ENCODE data around the gene OR1L8. TPM values are rescaled to one million over a fixed set of nuclear protein-coding genes. Genes with fewer than 3 reads are reported as not detected.
"Not testable (repeated sequence)": the region's sequence is repeated elsewhere in the genome, so short reads cannot be mapped to it uniquely, and the experiment has no call there.

Gene OR1L8
- total RNA-seq, 2 donors from 2014 or later: not detected

DNA sequence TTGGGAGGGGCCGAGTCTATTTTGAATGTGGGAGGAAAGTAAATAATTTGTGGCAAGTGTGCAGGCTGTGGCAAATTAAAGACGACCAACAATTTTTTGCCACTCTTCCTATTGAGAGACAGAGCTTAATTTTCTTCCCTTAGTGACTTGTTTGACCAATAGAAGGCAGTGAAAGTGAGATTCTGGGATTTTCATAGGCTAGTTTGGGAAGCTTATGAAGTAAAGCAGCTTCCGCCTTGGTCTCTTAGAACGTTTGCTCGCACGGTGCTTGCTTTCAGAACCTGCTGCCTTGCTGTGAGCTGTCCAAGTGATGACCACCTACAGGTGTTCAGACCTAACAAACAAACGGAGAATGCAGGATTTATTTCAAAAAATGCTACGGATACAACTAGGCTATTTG lies 37.0 kb downstream of the OR1L8 start:
- ATAC-seq (no peak), DNase-seq (no peak)
- Mint-ChIP-seq H3K4me1 (no peaks in the 10 kb centered on the region), H3K27me3 (peaks cover 9% of the 10 kb centered on the region), H3K36me3 (ENCODE audit: low read depth) (peaks cover 2% of the 10 kb centered on the region), H3K27ac (no peak overlapping the region), H3K4me3 (no peak overlapping the region)
- H3K9me3 ChIP-seq (ENCODE audit: control insufficient read depth, low read length, poor library complexity, severe bottlenecking): no peaks in the 10 kb centered on the region

DNA sequence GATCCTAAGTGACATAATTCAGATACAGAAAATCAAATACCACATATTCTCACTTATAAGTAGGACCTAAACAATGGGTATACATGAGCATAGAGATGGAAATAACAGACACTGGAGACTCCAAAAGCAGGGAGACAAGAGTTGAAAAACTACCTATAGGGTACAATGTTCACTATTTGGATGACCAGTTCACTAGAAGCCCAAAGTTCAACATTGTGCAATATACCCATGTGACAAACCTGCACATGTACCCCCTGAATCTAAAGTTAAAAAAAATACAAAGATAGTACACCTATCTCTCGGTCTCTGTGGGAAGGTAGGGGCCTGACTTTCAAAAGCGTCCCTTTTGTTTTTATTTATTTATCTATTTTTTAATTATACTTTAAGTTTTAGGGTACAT lies 44.4 kb downstream of the OR1L8 start:
- DNase-seq (no peak), ATAC-seq (no peak)
- H3K27ac Mint-ChIP-seq: no peak overlapping the region
- no peaks in the 10 kb centered on the region for H3K36me3 Mint-ChIP-seq (ENCODE audit: low read depth)
- no peak overlapping the region for H3K4me3 Mint-ChIP-seq
- no peaks in the 10 kb centered on the region for H3K9me3 ChIP-seq (ENCODE audit: control insufficient read depth, low read length, poor library complexity, severe bottlenecking)
- peaks cover 6% of the 10 kb centered on the region for H3K4me1 Mint-ChIP-seq
- peaks cover 11% of the 10 kb centered on the region for H3K27me3 Mint-ChIP-seq

DNA sequence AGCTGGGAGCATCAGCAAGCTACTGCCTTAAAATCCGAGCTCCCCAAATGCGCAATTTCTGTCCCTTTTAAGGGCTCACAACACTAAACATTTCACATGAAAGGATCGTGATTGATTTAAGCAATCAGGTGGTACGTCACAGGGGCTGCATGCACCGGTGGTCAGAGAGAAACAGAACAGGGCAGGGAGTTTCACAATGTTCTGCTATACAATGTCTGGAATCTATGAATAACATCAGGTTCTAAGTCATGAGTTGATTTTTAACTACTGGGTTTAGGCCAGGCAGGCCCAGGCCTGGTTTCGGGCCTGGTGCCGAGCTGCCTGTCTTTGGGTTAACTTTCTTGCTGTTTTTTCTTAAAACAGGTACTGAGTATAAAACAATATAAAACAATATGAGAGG lies 46.1 kb downstream of the OR1L8 start:
- H3K27me3 Mint-ChIP-seq: peaks cover 14% of the 10 kb centered on the region
- ATAC-seq; H3K4me3 Mint-ChIP-seq; H3K9me3 ChIP-seq (ENCODE audit: control insufficient read depth, low read length, poor library complexity, severe bottlenecking); H3K36me3 Mint-ChIP-seq (ENCODE audit: low read depth); H3K27ac Mint-ChIP-seq; H3K4me1 Mint-ChIP-seq; DNase-seq: not testable (repeated sequence)

DNA sequence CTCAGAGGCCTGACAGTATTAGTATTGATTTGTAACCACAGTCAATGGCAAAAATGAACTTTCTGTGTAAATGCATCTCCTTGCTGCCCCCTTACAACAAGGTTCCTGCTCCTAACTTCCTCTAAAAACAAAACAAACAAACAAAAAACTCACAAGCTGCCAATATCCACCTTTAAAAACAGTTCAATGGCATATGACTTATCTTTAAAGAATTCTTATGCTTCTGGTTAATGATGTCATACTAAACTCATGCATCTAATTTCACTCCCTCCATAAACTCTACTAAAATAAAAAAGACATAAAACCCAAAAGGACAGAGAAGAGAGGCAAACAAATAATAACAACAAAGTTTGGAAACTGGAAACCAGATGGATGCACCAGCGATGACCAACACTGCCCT lies 47.0 kb downstream of the OR1L8 start:
- peaks cover 6% of the 10 kb centered on the region for H3K27me3 Mint-ChIP-seq
- no peak overlapping the region for H3K27ac Mint-ChIP-seq
- no peaks in the 10 kb centered on the region for H3K36me3 Mint-ChIP-seq (ENCODE audit: low read depth)
- DNase-seq (no peak), ATAC-seq (no peak)
- H3K4me1 Mint-ChIP-seq: peaks cover 6% of the 10 kb centered on the region
- no peaks in the 10 kb centered on the region for H3K9me3 ChIP-seq (ENCODE audit: control insufficient read depth, low read length, poor library complexity, severe bottlenecking)
- H3K4me3 Mint-ChIP-seq: no peak overlapping the region

DNA sequence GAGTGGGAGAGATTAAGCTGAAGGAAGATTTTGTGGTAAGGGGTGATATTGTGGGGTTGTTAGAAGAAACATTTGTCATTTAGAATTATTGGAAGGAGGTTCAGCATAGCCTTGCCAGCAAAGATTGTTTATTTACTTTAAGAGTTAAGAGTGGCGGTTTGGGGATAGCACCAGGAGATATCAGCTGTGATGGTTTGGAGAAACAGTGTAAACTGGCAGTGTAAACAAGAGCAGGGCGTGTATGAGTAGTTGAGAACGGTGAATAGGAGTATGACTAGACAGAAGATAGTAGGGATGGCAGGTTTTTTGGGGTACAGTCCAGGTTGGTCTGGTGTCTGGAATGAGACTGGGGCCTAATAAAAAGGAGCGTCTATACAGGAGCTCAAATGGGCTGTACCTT lies 52.0 kb downstream of the OR1L8 start:
- not testable (repeated sequence) for H3K4me1 Mint-ChIP-seq; H3K27ac Mint-ChIP-seq; H3K9me3 ChIP-seq (ENCODE audit: control insufficient read depth, low read length, poor library complexity, severe bottlenecking); H3K27me3 Mint-ChIP-seq; H3K36me3 Mint-ChIP-seq (ENCODE audit: low read depth); ATAC-seq; H3K4me3 Mint-ChIP-seq; DNase-seq

DNA sequence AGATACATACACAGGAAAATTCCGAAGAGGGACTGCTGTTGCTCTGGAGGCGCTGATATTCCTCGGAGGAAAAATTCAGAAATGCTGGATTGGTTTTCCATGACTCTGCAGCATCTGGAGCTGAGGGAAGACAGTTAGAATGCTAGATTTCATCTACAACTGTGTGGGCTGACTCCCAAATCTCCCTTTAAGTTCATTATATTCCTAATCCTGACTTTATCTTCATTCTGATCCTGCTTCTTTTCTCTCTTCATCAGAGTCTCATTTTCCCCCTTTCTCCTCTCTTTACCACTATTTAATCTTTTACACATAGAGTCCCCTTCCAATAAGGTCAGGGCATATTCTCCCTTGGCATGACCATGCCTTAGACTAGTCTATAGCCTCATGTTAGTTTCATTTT lies 56.0 kb downstream of the OR1L8 start, which contains the start of gene OR1N1:
Gene OR1N1 (minus strand): TSS at position 101 of the 400 bp plus-strand sequence. CDS start 0 bp downstream, at position 101.
- Mint-ChIP-seq H3K36me3 (ENCODE audit: low read depth) (no peaks in the 10 kb centered on the region), H3K27ac (no peak within 1 kb of the TSS), H3K4me1 (no peaks in the 10 kb centered on the region), H3K27me3 (no peaks in the 10 kb centered on the region), H3K4me3 (no peak within 1 kb of the TSS)
- DNase-seq (no peak), ATAC-seq (no peak)
- H3K9me3 ChIP-seq (ENCODE audit: control insufficient read depth, low read length, poor library complexity, severe bottlenecking): no peaks in the 10 kb centered on the region

DNA sequence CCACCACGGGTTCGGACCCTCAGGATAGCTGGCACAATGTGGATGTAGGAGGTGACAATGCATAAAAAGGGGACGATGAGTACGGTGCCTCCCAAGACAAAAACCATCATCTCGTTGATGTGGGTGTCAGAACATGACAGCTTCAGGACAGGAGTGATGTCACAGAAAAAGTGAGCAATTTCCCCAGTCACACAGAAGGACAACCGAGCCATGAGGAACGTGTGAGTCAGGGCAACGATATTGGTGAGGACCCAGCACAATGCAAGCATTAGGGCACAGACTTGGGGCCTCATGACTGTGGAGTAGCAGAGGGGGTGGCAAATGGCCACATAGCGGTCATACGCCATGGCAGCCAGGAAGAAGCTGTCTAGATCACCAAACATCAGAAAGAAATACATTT lies 56.6 kb downstream of the OR1L8 start:
- Mint-ChIP-seq H3K4me3 (no peak overlapping the region), H3K27ac (no peak overlapping the region), H3K36me3 (ENCODE audit: low read depth) (no peaks in the 10 kb centered on the region), H3K4me1 (no peaks in the 10 kb centered on the region), H3K27me3 (no peaks in the 10 kb centered on the region)
- no peaks in the 10 kb centered on the region for H3K9me3 ChIP-seq (ENCODE audit: control insufficient read depth, low read length, poor library complexity, severe bottlenecking)
- ATAC-seq (no peak), DNase-seq (no peak)

DNA sequence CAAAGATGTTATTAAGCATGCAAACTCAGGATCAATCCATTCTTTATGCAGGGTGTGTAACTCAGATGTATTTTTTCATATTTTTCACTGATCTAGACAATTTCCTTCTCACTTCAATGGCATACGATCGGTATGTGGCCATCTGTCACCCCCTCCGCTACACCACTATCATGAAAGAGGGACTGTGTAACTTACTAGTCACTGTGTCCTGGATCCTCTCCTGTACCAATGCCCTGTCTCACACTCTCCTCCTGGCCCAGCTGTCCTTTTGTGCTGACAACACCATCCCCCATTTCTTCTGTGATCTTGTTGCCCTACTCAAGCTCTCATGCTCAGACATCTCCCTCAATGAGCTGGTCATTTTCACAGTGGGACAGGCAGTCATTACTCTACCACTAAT lies 63.8 kb downstream of the OR1L8 start:
- no peak for ATAC-seq
- Mint-ChIP-seq H3K27ac (no peak overlapping the region), H3K4me3 (no peak overlapping the region), H3K4me1 (no peaks in the 10 kb centered on the region), H3K27me3 (peaks cover 8% of the 10 kb centered on the region), H3K36me3 (ENCODE audit: low read depth) (no peaks in the 10 kb centered on the region)
- DNase-seq: no peak
- no peaks in the 10 kb centered on the region for H3K9me3 ChIP-seq (ENCODE audit: control insufficient read depth, low read length, poor library complexity, severe bottlenecking)

DNA sequence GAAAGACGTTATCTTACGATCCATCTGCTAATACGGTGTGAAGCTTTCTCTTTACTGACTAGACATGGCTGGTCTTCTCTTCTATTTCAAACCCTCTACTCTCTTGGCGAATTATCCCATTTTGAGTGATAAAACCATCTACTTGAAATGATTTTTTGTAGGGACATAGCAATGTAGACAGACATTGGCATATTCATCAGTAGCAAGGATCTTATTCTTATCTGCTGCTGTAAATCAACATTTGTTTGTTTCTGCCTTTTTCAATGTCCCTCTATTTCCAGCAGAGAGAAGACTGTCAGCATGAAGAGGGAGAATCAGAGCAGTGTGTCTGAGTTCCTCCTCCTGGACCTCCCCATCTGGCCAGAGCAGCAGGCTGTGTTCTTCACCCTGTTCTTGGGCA lies 64.3 kb downstream of the OR1L8 start, which contains the start of gene OR1J4:
Gene OR1J4 (plus strand): TSS at position 301 of the 400 bp plus-strand sequence. CDS start 0 bp downstream, at position 301.
- DNase-seq (no peak), ATAC-seq (no peak)
- no peak within 1 kb of the TSS for H3K4me3 Mint-ChIP-seq
- no peaks in the 10 kb centered on the region for H3K36me3 Mint-ChIP-seq (ENCODE audit: low read depth)
- H3K27ac Mint-ChIP-seq: no peak within 1 kb of the TSS
- H3K4me1 Mint-ChIP-seq: no peaks in the 10 kb centered on the region
- H3K9me3 ChIP-seq (ENCODE audit: control insufficient read depth, low read length, poor library complexity, severe bottlenecking): no peaks in the 10 kb centered on the region
- peaks cover 8% of the 10 kb centered on the region for H3K27me3 Mint-ChIP-seq

DNA sequence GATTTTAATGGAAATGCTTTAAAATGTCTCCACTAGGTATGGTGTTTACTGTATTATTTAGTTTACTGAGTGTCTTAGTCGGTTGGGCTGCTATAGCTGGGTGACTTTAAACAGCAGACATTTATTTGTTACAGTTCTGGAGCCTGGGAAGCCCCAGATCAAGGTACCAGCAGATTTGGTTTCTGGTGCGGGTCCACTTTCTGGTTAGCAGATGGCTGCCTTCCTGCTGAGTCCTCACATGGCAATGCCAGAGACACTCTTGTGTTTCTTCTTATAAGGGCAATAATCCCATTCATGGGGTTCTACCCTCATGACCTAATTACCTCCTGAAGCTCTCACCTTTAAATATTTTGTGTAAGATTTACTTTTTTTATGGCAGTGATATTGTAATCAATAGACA lies 65.0 kb downstream of the OR1L8 start:
- no peaks in the 10 kb centered on the region for H3K9me3 ChIP-seq (ENCODE audit: control insufficient read depth, low read length, poor library complexity, severe bottlenecking)
- no peak overlapping the region for H3K27ac Mint-ChIP-seq
- no peaks in the 10 kb centered on the region for H3K36me3 Mint-ChIP-seq (ENCODE audit: low read depth)
- no peak for ATAC-seq
- no peak overlapping the region for H3K4me3 Mint-ChIP-seq
- no peaks in the 10 kb centered on the region for H3K4me1 Mint-ChIP-seq
- H3K27me3 Mint-ChIP-seq: peaks cover 8% of the 10 kb centered on the region
- DNase-seq: no peak

Other genes with a start within 250 kb of the OR1L8 start
- gene PTGS1, start 212.4 kb downstream of the OR1L8 start, total RNA-seq: 100 to 1,000 TPM in 1 of 2 donors, 1 to 10 TPM in 1; 3.0 to 123 TPM
- not detected for gene OR1J1, start 105.5 kb downstream of the OR1L8 start, total RNA-seq
- gene OR1J2, start 72.6 kb downstream of the OR1L8 start, total RNA-seq: under 1 TPM; 0.30 to 0.37 TPM
- gene OR1J4, start 64.2 kb downstream of the OR1L8 start, total RNA-seq: under 1 TPM; 0.40 to 0.50 TPM
- not detected for gene OR1N1, start 56.1 kb downstream of the OR1L8 start, total RNA-seq
- 1 to 10 TPM in 1 of 2 donors, under 1 TPM in 1; 0.31 to 1.2 TPM for gene OR1N2, start 30.3 kb downstream of the OR1L8 start, total RNA-seq
- gene OR1Q1, start 31.4 kb upstream of the OR1L8 start, total RNA-seq: under 1 TPM; 0.40 to 0.96 TPM
- gene OR1B1, start 74.2 kb upstream of the OR1L8 start, total RNA-seq: not detected
- gene OR1L1, start 78.3 kb upstream of the OR1L8 start, total RNA-seq: not detected
- gene OR1L3, start 91.7 kb upstream of the OR1L8 start, total RNA-seq: not detected
- not detected for gene OR1L4, start 140.6 kb upstream of the OR1L8 start, total RNA-seq
- not detected for gene OR1L6, start 158.9 kb upstream of the OR1L8 start, total RNA-seq
- not detected for gene OR5C1, start 205.5 kb upstream of the OR1L8 start, total RNA-seq
- not detected for gene OR1K1, start 216.7 kb upstream of the OR1L8 start, total RNA-seq
- 10 to 100 TPM; 13.6 to 14.4 TPM for gene PDCL, start 245.2 kb upstream of the OR1L8 start, total RNA-seq